Limb (tissue), 2 donors: ENCODE data around the gene TMEM225B.
A peak's percentile ranks its signal among the peaks of the same experiment; 100 is the strongest.
"Not testable (repeated sequence)": the region's sequence is repeated elsewhere in the genome, so short reads cannot be mapped to it uniquely, and the experiment has no call there.

Experiments
- DNase-seq, 2 donors: peaks; one replicate each; pipeline ENCODE4 v3.0.0-alpha.2; 2016; ENCODE audit errors: extremely low spot score in 2 of 2

The TMEM225B gene

GRCh38 chr7:99579281-99579955, 18.6 kb upstream of the TMEM225B start:
- DNase-seq = no peak

GRCh38 chr7:99579956-99580777, 17.9 kb upstream of the TMEM225B start:
- DNase-seq = peak; percentile 55 to 87

GRCh38 chr7:99580778-99581332, 17.2 kb upstream of the TMEM225B start:
- DNase-seq = not testable (repeated sequence)

- DNase-seq = no peak
These were observed 9.2 kb upstream of the TMEM225B start for GRCh38 chr7:99588868-99589267.

GRCh38 chr7:99594948-99595745, 2.9 kb upstream of the TMEM225B start:
- DNase-seq = no peak

GRCh38 chr7:99596408-99596955, 1.6 kb upstream of the TMEM225B start:
- DNase-seq = no peak

- DNase-seq = no peak
These were observed 1.8 kb downstream of the TMEM225B start for GRCh38 chr7:99599836-99600235.

- DNase-seq = no peak
These were observed 3.7 kb downstream of the TMEM225B start for GRCh38 chr7:99601656-99602310.

- no peak for DNase-seq
These were observed 7.5 kb downstream of the TMEM225B start for GRCh38 chr7:99605527-99605926.

- no peak for DNase-seq
These were observed 8.5 kb downstream of the TMEM225B start for GRCh38 chr7:99606531-99606930.

- no peak for DNase-seq
These were observed 9.5 kb downstream of the TMEM225B start for GRCh38 chr7:99607548-99607947.

GRCh38 chr7:99614495-99614894, 16.4 kb downstream of the TMEM225B start:
- no peak for DNase-seq

GRCh38 chr7:99615989-99616358, 17.9 kb downstream of the TMEM225B start:
- DNase-seq = no peak

- DNase-seq = peak; percentile 92 to 94
These were observed 18.5 kb downstream of the TMEM225B start, which contains the start of gene ZSCAN25 for GRCh38 chr7:99616359-99617191. Gene ZSCAN25, plus strand, starts transcription at chr7:99616946. Its CDS starts 2,661 bp downstream, at chr7:99619607.

GRCh38 chr7:99617192-99617781, 19.2 kb downstream of the TMEM225B start:
- no peak for DNase-seq

GRCh38 chr7:99618726-99619125, 20.7 kb downstream of the TMEM225B start:
- DNase-seq = no peak

GRCh38 chr7:99619571-99620130, 21.6 kb downstream of the TMEM225B start:
- no peak for DNase-seq

GRCh38 chr7:99621271-99621670, 23.2 kb downstream of the TMEM225B start:
- no peak for DNase-seq

- no peak for DNase-seq
These were observed 24.5 kb downstream of the TMEM225B start for GRCh38 chr7:99622596-99622995.
